Measurements from ENCODE around the gene HS6ST3.

GRCh38 chr13:96880419-96880818 is 790.5 kb downstream of the HS6ST3 start:
- TF ChIP-seq EZH2 (IDR thresholded peaks at IDR 0.05; ENCODE audit: borderline replicate concordance, low read depth, low read length, severe bottlenecking) = no peak
- no peak for TF ChIP-seq GATA2 (IDR thresholded peaks at IDR 0.05; ENCODE audit: insufficient read depth, insufficient read length, low read depth, low read length)
- TF ChIP-seq CTCF (IDR thresholded peaks at IDR 0.05; ENCODE audit: extremely low read depth in 1 of 2, insufficient read depth in 1 of 2, low read depth in 1 of 2, low read length in 2 of 2) = no peak
- TF ChIP-seq FOS (IDR thresholded peaks at IDR 0.05; ENCODE audit: borderline replicate concordance, insufficient read depth, low read length) = no peak
- no peak for TF ChIP-seq MYC (IDR thresholded peaks at IDR 0.05; ENCODE audit: low read depth, low read length)
- no peak for TF ChIP-seq JUN (IDR thresholded peaks at IDR 0.05; ENCODE audit: borderline replicate concordance, insufficient read depth, insufficient read length, low read depth)
- TF ChIP-seq POLR2A (IDR thresholded peaks at IDR 0.05; ENCODE audit: low read depth, low read length) = no peak
- no peak for TF ChIP-seq MAX (IDR thresholded peaks at IDR 0.05; ENCODE audit: insufficient read depth, insufficient read length)
- TF ChIP-seq POLR2AphosphoS5 (IDR thresholded peaks at IDR 0.05; ENCODE audit: insufficient read depth, low read depth, low read length) = no peak

Data from endothelial cell of umbilical vein (primary cell).